Panc1 (cell line): ENCODE results near the gene SLC34A3.

Experiments used
- TF ChIP-seq, protein P1 (sequence below): fragments of 450-650 bp; IDR thresholded peaks from 2 replicates; pipeline ENCODE4 v1.5.1; 2017; ENCODE audit warnings: mild to moderate bottlenecking
- TF ChIP-seq, protein P2 (sequence below), 2 experiments: IDR thresholded peaks; 2 replicates each; pipeline ENCODE4 v1.6.1; 2011 to 2012; ENCODE audit warnings: low read depth in 2 of 2, control low read depth in 1 of 2, low read length in 1 of 2, mild to moderate bottlenecking in 1 of 2, moderate library complexity in 1 of 2; ENCODE audit not compliant: insufficient read depth in 1 of 2

DNA sequence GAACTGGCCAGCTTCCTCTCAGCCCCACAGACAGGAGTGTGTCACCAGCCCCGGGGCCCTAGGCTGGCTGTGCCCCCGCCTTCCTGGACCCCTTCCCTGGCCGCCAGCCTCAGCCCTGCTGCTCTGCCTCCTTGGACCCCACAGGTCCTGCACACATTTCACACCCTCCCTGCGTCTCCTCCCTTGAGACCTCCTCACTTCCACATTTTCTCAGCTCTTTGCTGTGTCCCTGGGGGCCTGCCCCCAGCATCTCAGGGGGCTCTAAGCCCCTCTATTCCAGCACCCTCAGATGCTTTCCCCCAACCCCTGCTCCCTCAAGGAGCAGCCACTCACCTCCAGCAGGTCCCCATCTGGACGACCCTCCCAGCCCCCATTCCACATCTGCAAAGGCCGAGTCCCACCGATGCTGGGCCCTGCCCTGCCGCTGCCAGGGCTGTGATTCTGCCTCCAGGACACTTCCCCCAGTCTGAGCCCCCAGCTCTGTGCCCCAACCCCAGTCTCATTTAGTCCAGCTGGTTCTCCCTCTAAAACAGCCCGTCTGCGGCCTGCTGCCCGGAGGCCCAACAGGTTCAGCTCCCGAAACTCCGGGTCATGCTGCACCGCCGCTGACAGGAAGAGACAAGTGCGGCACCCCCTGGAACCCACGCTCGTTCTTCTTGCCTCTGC is 4.2 kb downstream of the SLC34A3 start:
- TF ChIP-seq, protein P1, sequence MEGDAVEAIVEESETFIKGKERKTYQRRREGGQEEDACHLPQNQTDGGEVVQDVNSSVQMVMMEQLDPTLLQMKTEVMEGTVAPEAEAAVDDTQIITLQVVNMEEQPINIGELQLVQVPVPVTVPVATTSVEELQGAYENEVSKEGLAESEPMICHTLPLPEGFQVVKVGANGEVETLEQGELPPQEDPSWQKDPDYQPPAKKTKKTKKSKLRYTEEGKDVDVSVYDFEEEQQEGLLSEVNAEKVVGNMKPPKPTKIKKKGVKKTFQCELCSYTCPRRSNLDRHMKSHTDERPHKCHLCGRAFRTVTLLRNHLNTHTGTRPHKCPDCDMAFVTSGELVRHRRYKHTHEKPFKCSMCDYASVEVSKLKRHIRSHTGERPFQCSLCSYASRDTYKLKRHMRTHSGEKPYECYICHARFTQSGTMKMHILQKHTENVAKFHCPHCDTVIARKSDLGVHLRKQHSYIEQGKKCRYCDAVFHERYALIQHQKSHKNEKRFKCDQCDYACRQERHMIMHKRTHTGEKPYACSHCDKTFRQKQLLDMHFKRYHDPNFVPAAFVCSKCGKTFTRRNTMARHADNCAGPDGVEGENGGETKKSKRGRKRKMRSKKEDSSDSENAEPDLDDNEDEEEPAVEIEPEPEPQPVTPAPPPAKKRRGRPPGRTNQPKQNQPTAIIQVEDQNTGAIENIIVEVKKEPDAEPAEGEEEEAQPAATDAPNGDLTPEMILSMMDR: no peak
- TF ChIP-seq, protein P2, sequence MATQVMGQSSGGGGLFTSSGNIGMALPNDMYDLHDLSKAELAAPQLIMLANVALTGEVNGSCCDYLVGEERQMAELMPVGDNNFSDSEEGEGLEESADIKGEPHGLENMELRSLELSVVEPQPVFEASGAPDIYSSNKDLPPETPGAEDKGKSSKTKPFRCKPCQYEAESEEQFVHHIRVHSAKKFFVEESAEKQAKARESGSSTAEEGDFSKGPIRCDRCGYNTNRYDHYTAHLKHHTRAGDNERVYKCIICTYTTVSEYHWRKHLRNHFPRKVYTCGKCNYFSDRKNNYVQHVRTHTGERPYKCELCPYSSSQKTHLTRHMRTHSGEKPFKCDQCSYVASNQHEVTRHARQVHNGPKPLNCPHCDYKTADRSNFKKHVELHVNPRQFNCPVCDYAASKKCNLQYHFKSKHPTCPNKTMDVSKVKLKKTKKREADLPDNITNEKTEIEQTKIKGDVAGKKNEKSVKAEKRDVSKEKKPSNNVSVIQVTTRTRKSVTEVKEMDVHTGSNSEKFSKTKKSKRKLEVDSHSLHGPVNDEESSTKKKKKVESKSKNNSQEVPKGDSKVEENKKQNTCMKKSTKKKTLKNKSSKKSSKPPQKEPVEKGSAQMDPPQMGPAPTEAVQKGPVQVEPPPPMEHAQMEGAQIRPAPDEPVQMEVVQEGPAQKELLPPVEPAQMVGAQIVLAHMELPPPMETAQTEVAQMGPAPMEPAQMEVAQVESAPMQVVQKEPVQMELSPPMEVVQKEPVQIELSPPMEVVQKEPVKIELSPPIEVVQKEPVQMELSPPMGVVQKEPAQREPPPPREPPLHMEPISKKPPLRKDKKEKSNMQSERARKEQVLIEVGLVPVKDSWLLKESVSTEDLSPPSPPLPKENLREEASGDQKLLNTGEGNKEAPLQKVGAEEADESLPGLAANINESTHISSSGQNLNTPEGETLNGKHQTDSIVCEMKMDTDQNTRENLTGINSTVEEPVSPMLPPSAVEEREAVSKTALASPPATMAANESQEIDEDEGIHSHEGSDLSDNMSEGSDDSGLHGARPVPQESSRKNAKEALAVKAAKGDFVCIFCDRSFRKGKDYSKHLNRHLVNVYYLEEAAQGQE (IDR thresholded peaks at IDR 0.05; ENCODE audit: insufficient read depth in 1 of 2, low read depth in 2 of 2, low read length in 1 of 2): no peak
